Measurements from ENCODE around the gene ANKRD55. TPM values are rescaled to one million over a fixed set of nuclear protein-coding genes. Genes with fewer than 3 reads are reported as not detected.
"Not testable (repeated sequence)": the region's sequence is repeated elsewhere in the genome, so short reads cannot be mapped to it uniquely, and the experiment has no call there.

ANKRD55 gene
- total and polyA plus RNA-seq, 12 donors: 0.01 to 0.72 TPM; not detected in 10

DNA sequence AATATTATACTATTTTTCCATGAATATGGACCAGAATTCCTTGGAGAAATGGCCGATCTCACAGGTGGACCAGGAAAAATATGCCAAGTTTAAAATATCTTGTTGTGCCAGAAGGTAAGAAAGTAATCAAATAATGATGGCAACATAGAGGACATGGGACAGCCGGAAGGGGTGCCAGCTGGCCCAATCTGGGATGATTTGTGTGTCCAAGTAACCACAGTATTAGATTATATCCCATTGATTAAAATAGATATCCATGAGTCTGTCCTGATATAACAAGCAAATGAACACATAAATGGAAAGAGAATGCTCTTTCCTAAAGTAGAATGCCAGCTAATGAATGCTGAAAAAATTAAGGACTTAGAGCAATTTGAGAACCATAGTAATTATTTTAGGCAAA lies 39.6 kb upstream of the ANKRD55 start:
- 94 to 98% methylated on average over 2 of the region's 2 CpGs for WGBS, 2 donors
- no peak overlapping the region for H3K27ac ChIP-seq
- H3K36me3 ChIP-seq: no peaks in the 10 kb centered on the region
- H3K27me3 ChIP-seq: no peaks in the 10 kb centered on the region
- peaks cover 0 to 20% (median 8%) of the 10 kb centered on the region in 9 donors for H3K4me1 ChIP-seq
- intact Hi-C loops (cut with DNase I): loop anchor here in 8 of 10 donors (5.0 to 10.0 kb wide), 9 partner anchors 202 to 945 kb away; no protein-coding TSS in a partner anchor
- H3K9me3 ChIP-seq: no peaks in the 10 kb centered on the region
- no peak for ATAC-seq
- H3K4me3 ChIP-seq: no peak overlapping the region
- DNase-seq: no peak
- TF ChIP-seq, protein P1, sequence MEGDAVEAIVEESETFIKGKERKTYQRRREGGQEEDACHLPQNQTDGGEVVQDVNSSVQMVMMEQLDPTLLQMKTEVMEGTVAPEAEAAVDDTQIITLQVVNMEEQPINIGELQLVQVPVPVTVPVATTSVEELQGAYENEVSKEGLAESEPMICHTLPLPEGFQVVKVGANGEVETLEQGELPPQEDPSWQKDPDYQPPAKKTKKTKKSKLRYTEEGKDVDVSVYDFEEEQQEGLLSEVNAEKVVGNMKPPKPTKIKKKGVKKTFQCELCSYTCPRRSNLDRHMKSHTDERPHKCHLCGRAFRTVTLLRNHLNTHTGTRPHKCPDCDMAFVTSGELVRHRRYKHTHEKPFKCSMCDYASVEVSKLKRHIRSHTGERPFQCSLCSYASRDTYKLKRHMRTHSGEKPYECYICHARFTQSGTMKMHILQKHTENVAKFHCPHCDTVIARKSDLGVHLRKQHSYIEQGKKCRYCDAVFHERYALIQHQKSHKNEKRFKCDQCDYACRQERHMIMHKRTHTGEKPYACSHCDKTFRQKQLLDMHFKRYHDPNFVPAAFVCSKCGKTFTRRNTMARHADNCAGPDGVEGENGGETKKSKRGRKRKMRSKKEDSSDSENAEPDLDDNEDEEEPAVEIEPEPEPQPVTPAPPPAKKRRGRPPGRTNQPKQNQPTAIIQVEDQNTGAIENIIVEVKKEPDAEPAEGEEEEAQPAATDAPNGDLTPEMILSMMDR (IDR thresholded peaks at IDR 0.05): no peak

DNA sequence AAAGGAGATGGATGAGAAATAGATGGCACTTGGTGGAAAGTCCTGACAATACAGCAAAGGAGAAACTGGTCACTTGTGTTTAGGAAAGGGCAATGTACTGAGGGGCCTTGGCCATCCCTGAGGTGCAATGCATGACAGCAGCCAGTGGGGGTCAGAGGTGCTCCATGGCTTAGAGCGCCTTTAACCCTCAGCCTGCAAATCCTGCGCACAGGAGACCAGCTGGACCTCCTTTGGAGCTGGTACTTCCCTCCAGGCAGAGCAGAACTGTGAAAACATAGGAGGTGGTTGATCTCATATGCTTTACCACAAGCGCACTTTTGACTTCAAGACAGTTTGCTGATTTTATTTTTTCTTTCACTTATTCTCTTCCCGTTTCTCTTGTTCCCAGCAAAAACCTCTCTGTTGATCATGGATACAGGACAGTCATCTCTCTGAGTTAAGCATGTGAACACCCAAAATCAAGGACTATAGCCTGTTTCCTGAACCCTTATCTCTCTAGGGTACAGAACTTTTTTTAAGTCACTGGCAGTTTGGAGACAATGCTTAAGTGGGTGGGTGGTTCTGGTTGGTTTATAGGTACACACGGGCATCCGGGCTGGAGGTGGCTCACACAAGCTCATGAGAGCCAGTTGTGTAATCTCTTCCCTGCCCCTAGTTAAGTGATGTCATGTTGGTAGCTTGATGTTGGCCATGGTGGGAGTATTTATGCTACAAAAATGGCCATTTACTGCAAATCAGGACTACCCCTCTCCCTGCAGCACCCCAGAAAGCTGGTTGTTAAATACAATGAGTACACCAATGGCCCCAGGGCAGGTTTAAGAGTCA lies 37.6 kb upstream of the ANKRD55 start:
- Histone ChIP-seq H3K4me3 (no peak overlapping the region), H3K27me3 (no peaks in the 10 kb centered on the region), H3K9me3 (no peaks in the 10 kb centered on the region), H3K36me3 (no peaks in the 10 kb centered on the region), H3K27ac (peak overlapping the region in 2 of 10 donors; percentile 5 to 58), H3K4me1 (peaks cover 0 to 20% (median 8%) of the 10 kb centered on the region in 9 donors)
- TF ChIP-seq, protein P1 (IDR thresholded peaks at IDR 0.05): peak; percentile 92 to 100 (median 99)
- ATAC-seq (peak; percentile 98 to 100 (median 99)), DNase-seq (peak; percentile 80 to 85)
- intact Hi-C loops (cut with DNase I): loop anchor here (1.0 to 10.0 kb wide), 13 partner anchors 204 to 947 kb away; no protein-coding TSS in a partner anchor
- 43 to 46% methylated on average over 6 of the region's 6 CpGs for WGBS, 2 donors

DNA sequence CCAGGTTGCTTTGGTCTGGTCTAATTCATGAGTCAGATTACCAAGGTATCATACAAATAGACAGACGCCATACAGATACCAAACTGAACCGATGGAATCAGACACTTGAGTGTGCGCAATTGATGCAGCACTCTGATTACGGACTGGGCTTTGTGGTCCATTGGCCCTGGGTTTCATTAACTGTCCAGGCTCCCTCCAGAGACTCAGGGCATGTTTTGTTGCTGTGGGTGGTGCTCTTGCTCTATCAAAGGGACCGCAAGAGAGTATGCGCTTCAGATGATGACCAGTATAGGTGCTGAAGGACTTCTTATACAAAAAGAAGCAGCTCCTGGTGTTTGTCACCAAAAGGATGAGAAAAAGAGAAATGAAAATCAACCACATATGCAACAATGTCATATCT lies 36.9 kb upstream of the ANKRD55 start:
- peak in 3 of 8 donors; percentile 32 to 60 (median 40) for ATAC-seq
- Histone ChIP-seq H3K27ac (peak overlapping the region in 2 of 10 donors; percentile 5 to 58), H3K27me3 (no peaks in the 10 kb centered on the region), H3K4me3 (no peak overlapping the region), H3K9me3 (no peaks in the 10 kb centered on the region), H3K36me3 (no peaks in the 10 kb centered on the region), H3K4me1 (peaks cover 0 to 20% (median 8%) of the 10 kb centered on the region in 9 donors)
- 83 to 87% methylated on average over 6 of the region's 6 CpGs for WGBS, 2 donors
- intact Hi-C loops (cut with DNase I): loop anchor here (1.0 to 10.0 kb wide), 12 partner anchors 205 to 947 kb away; no protein-coding TSS in a partner anchor
- TF ChIP-seq, protein P1 (IDR thresholded peaks at IDR 0.05): no peak
- DNase-seq: no peak

DNA sequence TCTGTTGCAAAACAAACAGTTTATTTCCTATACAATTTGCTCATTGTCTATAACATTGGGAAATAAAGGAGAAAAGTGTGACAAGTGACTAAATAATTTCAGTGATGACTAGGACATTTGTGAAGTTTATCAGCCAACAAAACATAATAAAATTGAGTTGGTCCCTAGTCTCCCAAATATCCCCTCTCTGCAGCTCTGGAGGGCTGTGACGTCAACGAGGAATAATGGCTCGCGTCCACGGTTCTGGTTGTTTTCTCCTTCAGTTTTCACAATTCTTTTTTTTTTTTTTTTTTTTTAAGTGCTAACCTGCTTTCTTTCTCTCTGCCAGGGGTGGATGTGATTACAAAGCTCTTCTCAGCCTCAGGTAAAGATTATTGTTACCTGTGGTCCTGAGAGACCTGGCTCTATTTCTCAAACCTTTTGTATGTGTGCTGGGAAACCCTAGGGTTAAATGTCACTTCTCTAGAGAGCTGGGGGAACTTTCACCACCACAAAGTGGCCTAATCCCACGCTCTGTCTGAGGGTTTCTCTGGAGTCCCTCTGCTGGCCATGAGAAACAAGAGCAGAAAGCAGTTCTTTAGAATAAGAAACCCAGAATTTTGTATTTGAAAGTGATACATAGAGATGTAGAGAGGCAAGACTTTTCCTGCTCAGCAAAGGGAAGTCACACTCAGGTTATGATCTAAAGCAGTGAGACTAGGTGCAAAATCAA lies 36.2 kb upstream of the ANKRD55 start:
- TF ChIP-seq, protein P1 (IDR thresholded peaks at IDR 0.05): peak in 8 of 9 donors; percentile 7 to 56 (median 51)
- 43 to 53% methylated on average over 6 of the region's 6 CpGs for WGBS, 2 donors
- intact Hi-C loops (cut with DNase I): loop anchor here in 3 of 10 donors (2.0 to 10.0 kb wide), 4 partner anchors 333 to 955 kb away; no protein-coding TSS in a partner anchor

DNA sequence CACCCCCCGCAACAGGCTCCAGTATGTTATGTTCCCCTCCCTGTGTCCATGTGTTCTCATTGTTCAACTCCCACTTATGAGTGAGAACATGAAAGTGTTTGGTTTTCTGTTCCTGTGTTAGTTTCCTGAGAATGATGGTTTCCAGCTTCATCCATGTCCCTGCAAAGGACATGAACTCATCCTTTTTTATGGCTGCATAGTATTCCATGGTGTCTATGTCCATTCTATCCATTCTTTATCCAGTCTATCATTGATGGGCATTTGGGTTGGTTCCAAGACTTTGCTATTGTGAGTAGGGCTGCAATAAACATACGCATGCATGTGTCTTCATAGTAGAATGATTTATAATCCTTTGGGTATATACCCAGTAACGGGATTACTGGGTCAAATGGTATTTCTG lies 35.6 kb upstream of the ANKRD55 start:
- not testable (repeated sequence) for H3K9me3 ChIP-seq, H3K27ac ChIP-seq, ATAC-seq, H3K36me3 ChIP-seq, H3K27me3 ChIP-seq, DNase-seq, H3K4me3 ChIP-seq
- WGBS, 2 donors: 92 to 94% methylated on average over 3 of the region's 3 CpGs
- peaks cover 0 to 21% (median 8%) of the 10 kb centered on the region in 9 donors for H3K4me1 ChIP-seq
- intact Hi-C loops (cut with DNase I): loop anchor here in 3 of 10 donors (2.0 to 10.0 kb wide), 4 partner anchors 332 to 956 kb away; no protein-coding TSS in a partner anchor

More for the DNA sequence above, 36.2 kb upstream of the ANKRD55 start:
- Histone ChIP-seq H3K4me3 (no peak overlapping the region), H3K36me3 (no peaks in the 10 kb centered on the region), H3K4me1 (peaks cover 0 to 20% (median 8%) of the 10 kb centered on the region in 9 donors), H3K27ac (peak overlapping the region in 1 of 10 donors; percentile 23), H3K27me3 (no peaks in the 10 kb centered on the region), H3K9me3 (no peaks in the 10 kb centered on the region)
- DNase-seq (no peak), ATAC-seq (peak in 7 of 8 donors; percentile 54 to 73 (median 63))
